Motor neuron (in vitro differentiated cells): ENCODE measurements around the gene VSIR. TPM values are rescaled to one million over a fixed set of nuclear protein-coding genes. Genes with fewer than 3 reads are reported as not detected.

Experiments
- ATAC-seq, 8 experiments: fragments of 200-7000 bp; cut with Tn5 transposase; replicated peaks in 6 of 8; 2 replicates each; pipeline ENCODE4 v1.8.0; 2021; ENCODE audit warnings: mild to moderate bottlenecking in 8 of 8, moderate library complexity in 8 of 8
- H3K27ac ChIP-seq, 2 donors: fragments of 250-450 bp; sonication (Bioruptor Pico); 2 replicates each; pipeline ENCODE4 v1.9.0; 2021; ENCODE audit warnings: antibody characterized with exemption in 2 of 2, mild to moderate bottlenecking in 2 of 2, moderate library complexity in 1 of 2
- H3K4me1 ChIP-seq, 2 donors: fragments of 250-450 bp; sonication (Bioruptor Pico); replicated peaks in 1 of 2; 2 replicates each; pipeline ENCODE4 v1.6.1; 2021; ENCODE audit warnings: antibody characterized with exemption in 2 of 2, mild to moderate bottlenecking in 2 of 2, moderate library complexity in 1 of 2
- H3K4me3 ChIP-seq, 5 donors: fragments of 250-450 bp; sonication (Bioruptor Pico); 2 replicates each; pipeline ENCODE4 v1.9.0; 2021; ENCODE audit warnings: antibody characterized with exemption in 5 of 5, mild to moderate bottlenecking in 5 of 5, moderate library complexity in 4 of 5
- WGBS, 10 experiments: fragments of 450-650 bp; shearing (Covaris generic); methylation state at CpG; one replicate each; pipeline ENCODE4 v1.0.0; 2022; 5-methylcytosine and 5-hydroxymethylcytosine counted together
- in situ Hi-C, 9 experiments: fragments of 400-800 bp; cut with MboI; loops; one replicate each; pipeline ENCODE4 v1.15.0; 2021; ENCODE audit warnings: low sequenced_read_pairs in 9 of 9, low pct_unique_long_range_greater_than_20kb in 2 of 9; ENCODE audit not compliant: unreplicated experiment in 9 of 9
- total RNA-seq, 8 experiments: library from RNA; unstranded; fragments of 300-600 nt; gene quantifications; 2 replicates each; pipeline versions ENCODE4 v1.2.3 to v1.2.4, GENCODE V29; 2022

VSIR gene
- total RNA-seq, 8 experiments from 2014 or later = 0.05 to 35.2 (median 2.2) TPM

DNA sequence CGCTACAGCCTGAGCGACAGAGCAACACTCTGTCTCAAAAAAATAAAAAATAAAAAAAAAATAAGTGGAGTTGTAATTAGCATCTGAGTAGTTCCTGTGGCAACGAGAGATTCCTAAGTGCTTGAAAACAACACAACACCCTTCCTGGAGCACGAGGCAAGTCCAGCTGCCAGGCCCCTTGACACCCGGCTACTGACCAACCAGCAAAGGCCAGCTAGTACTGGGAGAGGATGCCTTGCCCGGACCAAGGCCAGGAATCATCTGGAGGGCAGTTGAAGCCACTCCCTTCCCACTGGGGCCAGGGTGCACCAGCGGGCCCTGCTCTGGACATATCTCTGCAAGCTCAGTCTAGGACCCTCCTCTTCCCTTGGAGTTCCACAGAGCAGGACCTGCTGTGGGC, 54.3 kb downstream of the VSIR start:
- in situ Hi-C loops = loop anchor here in 7 of 9 experiments (25.0 kb wide), 2 partner anchors 332 to 407 kb away; partner anchors contain the start of genes CDH23 (in 5 of the 7) and SLC29A3 (in 4 of the 7)
- no peak overlapping the region for H3K27ac ChIP-seq
- H3K4me1 ChIP-seq = peaks cover 11 to 22% of the 10 kb centered on the region in 2 donors
- ATAC-seq = peak in 3 of 8 experiments; percentile 29 to 85 (median 84)
- H3K4me3 ChIP-seq = no peak overlapping the region
- 33 to 100% (median 84%) methylated on average over 1 to 6 of the region's 7 CpGs; no CpG with 5 or more reads in 1 of the 10 experiments for WGBS, 10 experiments

DNA sequence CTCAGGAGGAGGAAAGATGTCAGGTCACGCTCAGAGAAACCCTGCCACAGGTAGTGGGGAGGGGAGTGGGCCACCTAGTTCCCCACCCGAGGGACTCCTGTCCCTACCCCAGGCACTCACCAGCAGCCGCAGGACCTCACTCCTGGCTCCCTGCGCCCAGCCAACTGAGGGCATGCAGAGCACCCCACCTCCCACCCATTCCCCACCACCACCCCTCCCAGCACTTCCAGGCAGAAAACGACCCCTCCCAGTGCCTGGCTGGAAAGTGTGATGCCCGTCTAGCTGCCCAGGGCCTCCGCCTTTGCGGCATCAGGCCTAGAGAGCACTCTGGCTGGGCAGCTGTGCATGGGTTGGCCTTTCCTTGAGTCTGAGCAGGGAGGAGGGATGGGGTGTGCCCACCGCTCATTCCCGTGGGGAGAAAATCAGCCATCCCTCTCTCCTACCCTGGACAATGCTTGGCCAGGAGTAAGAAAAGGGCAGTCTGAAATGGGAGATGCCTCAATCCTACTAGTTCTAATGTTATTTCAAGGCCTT, 55.1 kb downstream of the VSIR start:
- peaks cover 19 to 30% of the 10 kb centered on the region in 2 donors for H3K4me1 ChIP-seq
- 100% methylated on average over 1 to 3 of the region's 10 CpGs; no CpG with 5 or more reads in 8 of the 10 experiments for WGBS, 10 experiments
- ATAC-seq = peak in 1 of 8 experiments; percentile 4

DNA sequence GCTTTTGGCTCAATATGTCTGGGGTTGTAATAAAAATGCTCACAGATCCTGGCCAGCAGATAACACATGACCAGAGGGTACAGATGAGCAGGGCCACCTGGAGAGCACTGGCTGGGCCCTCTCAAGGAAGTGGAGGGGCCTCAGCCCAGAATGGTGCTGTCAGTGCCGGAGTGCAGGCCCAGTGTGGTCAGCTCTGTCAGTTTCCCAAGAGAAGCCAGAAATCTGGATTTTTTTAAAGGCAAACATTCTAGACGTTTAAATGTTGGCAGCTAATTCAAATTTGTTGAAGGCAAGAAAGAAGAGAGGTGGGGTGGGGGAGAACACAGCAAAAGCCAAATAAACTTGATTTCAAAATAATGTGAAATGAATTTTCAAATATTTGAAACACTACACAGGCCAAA, 55.8 kb downstream of the VSIR start:
- ATAC-seq = no peak
- in situ Hi-C loops = loop anchor here in 7 of 9 experiments (25.0 kb wide), 2 partner anchors 330 to 405 kb away; partner anchors contain the start of genes CDH23 (in 5 of the 7) and SLC29A3 (in 4 of the 7)
- peaks cover 20 to 35% of the 10 kb centered on the region in 2 donors for H3K4me1 ChIP-seq
- H3K27ac ChIP-seq = no peak overlapping the region
- no peak overlapping the region for H3K4me3 ChIP-seq
- WGBS, 10 experiments = 0 to 100% (median 68%) methylated on average over 1 to 2 of the region's 2 CpGs; no CpG with 5 or more reads in 3 of the 10 experiments

More for the DNA sequence above, 55.1 kb downstream of the VSIR start:
- in situ Hi-C loops = loop anchor here in 7 of 9 experiments (25.0 kb wide), 2 partner anchors 331 to 406 kb away; partner anchors contain the start of genes CDH23 (in 5 of the 7) and SLC29A3 (in 4 of the 7)
- no peak overlapping the region for H3K4me3 ChIP-seq
- no peak overlapping the region for H3K27ac ChIP-seq

DNA sequence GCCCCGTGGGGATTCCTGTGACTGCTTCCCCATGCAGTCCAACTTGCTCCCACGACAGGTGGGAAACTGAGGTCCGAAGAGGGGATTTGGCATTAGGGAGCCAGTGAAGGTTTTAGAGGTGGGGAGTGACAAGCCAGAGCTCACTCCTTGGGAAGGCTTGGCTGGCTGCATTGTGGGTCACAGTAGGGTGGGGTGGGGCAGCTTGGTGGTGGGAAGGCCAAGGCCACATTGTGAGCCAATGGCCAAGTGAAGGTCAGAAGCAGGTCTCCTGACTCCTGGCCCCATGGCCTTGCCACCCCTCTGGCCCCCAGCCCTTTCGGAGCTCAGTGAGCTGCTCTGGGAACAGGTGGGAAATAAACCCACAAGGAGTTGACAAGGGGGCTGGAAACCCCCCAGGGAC, 56.3 kb downstream of the VSIR start:
- no peak overlapping the region for H3K27ac ChIP-seq
- H3K4me1 ChIP-seq = peaks cover 20 to 35% of the 10 kb centered on the region in 2 donors
- ATAC-seq = no peak
- no peak overlapping the region for H3K4me3 ChIP-seq
- in situ Hi-C loops = loop anchor here in 7 of 9 experiments (25.0 kb wide), 2 partner anchors 330 to 405 kb away; partner anchors contain the start of genes CDH23 (in 5 of the 7) and SLC29A3 (in 4 of the 7)
- WGBS, 10 experiments = 100% methylated on average over 1 to 2 of the region's 4 CpGs; no CpG with 5 or more reads in 8 of the 10 experiments

DNA sequence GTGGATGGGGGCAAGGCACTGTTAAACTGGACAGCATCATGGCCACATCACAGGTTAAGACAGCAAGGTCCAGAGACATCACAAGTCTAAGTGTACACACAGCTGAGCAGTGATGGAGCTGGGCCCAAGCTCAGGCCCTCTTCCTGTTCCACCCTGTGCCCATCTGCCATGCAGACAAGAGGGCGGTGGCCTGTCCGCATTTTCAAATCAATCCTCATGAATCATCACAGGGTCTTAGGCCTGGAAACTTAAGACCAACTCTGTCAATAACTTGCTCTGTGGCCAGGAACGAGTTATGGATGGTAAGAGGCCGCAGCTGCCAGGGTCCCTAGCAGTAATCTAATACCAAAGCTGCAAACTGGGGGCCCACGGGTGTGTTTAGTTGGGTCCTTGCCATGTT, 56.9 kb downstream of the VSIR start:
- Histone ChIP-seq H3K27ac (no peak overlapping the region), H3K4me1 (peaks cover 20 to 35% of the 10 kb centered on the region in 2 donors), H3K4me3 (no peak overlapping the region)
- ATAC-seq = peak in 3 of 8 experiments; percentile 3 to 25 (median 4)
- WGBS, 10 experiments = 13 to 100% (median 100%) methylated on average over 1 to 3 of the region's 5 CpGs; no CpG with 5 or more reads in 3 of the 10 experiments
- in situ Hi-C loops = loop anchor here in 7 of 9 experiments (25.0 kb wide), 2 partner anchors 329 to 404 kb away; partner anchors contain the start of genes CDH23 (in 5 of the 7) and SLC29A3 (in 4 of the 7)

DNA sequence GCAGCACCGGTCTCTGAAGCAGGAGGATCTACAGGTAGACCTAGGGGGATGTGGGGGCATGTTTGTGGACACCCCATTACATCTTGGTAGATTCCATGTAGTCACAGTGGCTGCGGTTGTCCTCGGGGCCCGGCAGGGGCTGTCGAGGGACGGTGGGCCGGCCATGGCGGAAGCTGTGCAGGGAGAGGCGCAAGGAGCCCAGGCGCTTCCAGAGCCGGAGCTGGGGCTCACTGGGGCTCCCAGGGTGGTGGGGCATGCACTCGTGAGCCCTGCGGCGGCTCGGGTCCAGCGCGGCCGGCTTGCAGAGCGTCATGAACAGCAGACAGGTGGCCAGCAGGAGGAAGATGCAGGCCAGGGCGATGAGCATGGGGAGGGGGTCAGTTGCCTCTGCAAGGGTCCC, 57.5 kb downstream of the VSIR start:
- in situ Hi-C loops = loop anchor here in 7 of 9 experiments (25.0 kb wide), 2 partner anchors 329 to 404 kb away; partner anchors contain the start of genes CDH23 (in 5 of the 7) and SLC29A3 (in 4 of the 7)
- WGBS, 10 experiments = 73 to 100% (median 94%) methylated on average over 1 to 11 of the region's 20 CpGs; no CpG with 5 or more reads in 6 of the 10 experiments
- peaks cover 20 to 34% of the 10 kb centered on the region in 2 donors for H3K4me1 ChIP-seq
- no peak for ATAC-seq
- H3K27ac ChIP-seq = no peak overlapping the region
- H3K4me3 ChIP-seq = no peak overlapping the region

DNA sequence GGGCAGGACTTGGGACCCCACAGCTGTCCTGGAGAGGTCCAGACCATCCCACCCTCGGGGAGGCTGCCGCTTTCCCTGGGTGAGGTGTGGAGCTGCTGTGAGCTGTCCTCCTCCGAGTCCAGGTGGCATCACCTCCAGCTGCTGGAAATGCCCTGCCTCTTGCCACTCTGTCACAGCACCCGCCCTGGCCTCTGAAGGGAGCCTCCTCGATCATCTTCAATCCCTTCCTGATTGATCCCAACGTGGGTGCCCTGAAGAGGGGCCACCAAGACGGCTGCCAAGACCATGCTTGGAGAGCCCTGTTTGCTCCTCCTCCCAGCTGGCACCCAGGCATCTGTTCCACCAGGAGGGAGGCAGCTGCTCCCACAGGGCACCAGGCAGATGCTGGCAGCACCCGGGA, 58.3 kb downstream of the VSIR start:
- peaks cover 15 to 25% of the 10 kb centered on the region in 2 donors for H3K4me1 ChIP-seq

DNA sequence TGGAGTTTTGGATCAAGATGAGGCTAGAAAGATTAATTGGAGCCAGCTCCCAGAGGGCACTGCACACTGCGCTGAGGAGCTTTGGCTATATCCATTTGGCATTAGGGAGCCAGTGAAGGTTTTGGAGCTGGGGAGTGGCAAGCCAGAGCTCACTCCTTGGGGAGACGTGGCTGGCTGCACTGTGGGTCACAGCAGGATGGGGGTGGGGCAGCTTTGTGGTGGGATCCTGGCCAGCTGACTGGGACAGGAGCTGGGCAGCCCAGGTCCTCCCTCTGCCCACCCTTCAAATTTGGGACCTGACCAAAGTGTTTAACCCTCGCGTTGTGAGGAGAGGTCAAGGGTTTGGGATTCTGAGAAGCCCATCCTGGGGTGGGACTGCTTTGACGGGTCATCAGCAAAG, 58.7 kb downstream of the VSIR start:
- peaks cover 11 to 21% of the 10 kb centered on the region in 2 donors for H3K4me1 ChIP-seq
- in situ Hi-C loops = loop anchor here in 7 of 9 experiments (25.0 kb wide), 2 partner anchors 327 to 402 kb away; partner anchors contain the start of genes CDH23 (in 5 of the 7) and SLC29A3 (in 4 of the 7)
- no peak overlapping the region for H3K27ac ChIP-seq
- no peak for ATAC-seq
- H3K4me3 ChIP-seq = no peak overlapping the region
- 83 to 100% methylated on average over 1 to 2 of the region's 5 CpGs; no CpG with 5 or more reads in 8 of the 10 experiments for WGBS, 10 experiments

More for the DNA sequence above, 58.3 kb downstream of the VSIR start:
- WGBS, 10 experiments = 70 to 90% (median 80%) methylated on average over 2 to 4 of the region's 8 CpGs; no CpG with 5 or more reads in 5 of the 10 experiments
- Histone ChIP-seq H3K4me3 (no peak overlapping the region), H3K27ac (no peak overlapping the region)
- no peak for ATAC-seq
- in situ Hi-C loops = loop anchor here in 7 of 9 experiments (25.0 kb wide), 2 partner anchors 328 to 403 kb away; partner anchors contain the start of genes CDH23 (in 5 of the 7) and SLC29A3 (in 4 of the 7)

DNA sequence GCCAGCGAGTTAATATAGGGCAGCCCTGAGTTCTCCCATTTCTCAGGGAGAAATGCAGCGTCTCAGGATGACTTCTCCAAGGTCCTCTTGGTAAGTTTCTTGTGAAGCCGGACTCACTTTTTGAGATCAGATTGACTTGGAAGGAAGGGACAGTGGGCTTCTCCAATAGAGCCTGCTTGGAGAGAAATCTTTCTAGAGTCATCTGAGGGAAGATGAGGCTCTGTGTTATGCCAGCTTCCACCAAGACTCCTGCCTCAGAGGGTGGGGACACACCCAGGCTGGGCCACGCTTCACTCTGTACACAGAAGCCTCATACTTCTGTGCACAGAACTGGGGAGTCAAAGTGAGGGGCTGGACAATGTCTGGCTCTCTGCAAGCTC, 59.3 kb downstream of the VSIR start:
- 33 to 100% (median 72%) methylated on average over 1 to 4 of the region's 4 CpGs; no CpG with 5 or more reads in 6 of the 10 experiments for WGBS, 10 experiments
- in situ Hi-C loops = loop anchor here in 7 of 9 experiments (25.0 kb wide), 2 partner anchors 327 to 402 kb away; partner anchors contain the start of genes CDH23 (in 5 of the 7) and SLC29A3 (in 4 of the 7)
- no peak overlapping the region for H3K27ac ChIP-seq
- ATAC-seq = no peak
- H3K4me1 ChIP-seq = peaks cover 9 to 15% of the 10 kb centered on the region in 2 donors
- no peak overlapping the region for H3K4me3 ChIP-seq

DNA sequence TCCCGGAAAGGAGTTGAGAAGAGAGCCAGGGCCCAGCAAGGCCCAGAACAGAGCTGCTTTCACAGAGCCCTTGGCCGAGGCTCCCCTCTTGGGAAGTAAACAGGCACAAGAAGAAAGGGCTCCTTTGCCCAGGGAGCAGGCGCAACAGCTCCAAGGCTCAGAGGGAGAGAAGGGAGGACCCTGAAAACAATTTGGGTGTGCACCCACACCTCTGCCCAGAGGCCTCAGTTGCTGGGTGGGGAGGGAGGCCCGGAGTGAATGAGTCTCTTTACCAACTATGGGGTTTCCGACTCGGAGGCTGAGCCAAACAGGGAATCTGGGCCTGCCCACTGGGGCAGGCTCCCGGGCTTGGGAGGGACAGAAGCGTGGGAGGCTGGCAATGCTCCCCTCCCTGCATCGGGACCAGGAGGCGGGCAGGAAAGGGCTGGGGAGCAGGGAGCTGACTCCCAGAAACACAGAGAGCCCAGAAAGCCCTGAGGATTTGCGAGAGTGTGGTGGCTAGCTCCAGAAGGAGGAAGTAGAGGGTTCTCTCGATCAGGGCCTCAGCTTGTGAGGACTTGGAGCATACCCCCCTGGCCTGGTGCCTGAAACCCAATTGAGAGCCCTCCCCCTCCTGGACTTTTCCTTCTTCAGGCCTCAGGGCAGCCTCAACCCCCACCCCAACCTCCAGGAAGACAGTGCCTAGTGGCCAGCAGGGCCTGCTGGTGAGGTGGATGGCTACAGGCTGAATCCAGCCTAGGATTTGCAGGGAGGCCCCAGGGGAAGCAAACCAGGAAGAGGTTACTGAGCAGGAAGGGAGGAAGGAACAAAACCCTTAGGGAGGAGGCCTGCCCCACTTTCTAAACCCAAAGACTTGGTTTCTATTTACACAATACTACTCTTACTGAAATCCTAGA, 59.9 kb downstream of the VSIR start:
- Histone ChIP-seq H3K4me1 (peaks cover 9 to 15% of the 10 kb centered on the region in 2 donors), H3K4me3 (no peak overlapping the region), H3K27ac (no peak overlapping the region)
- peak; percentile 57 to 82 (median 74) for ATAC-seq
- WGBS, 10 experiments = 0 to 92% (median 58%) methylated on average over 2 to 9 of the region's 12 CpGs; no CpG with 5 or more reads in 5 of the 10 experiments
- in situ Hi-C loops = loop anchor here in 7 of 9 experiments (25.0 kb wide), 2 partner anchors 326 to 401 kb away; partner anchors contain the start of genes CDH23 (in 5 of the 7) and SLC29A3 (in 4 of the 7)

DNA sequence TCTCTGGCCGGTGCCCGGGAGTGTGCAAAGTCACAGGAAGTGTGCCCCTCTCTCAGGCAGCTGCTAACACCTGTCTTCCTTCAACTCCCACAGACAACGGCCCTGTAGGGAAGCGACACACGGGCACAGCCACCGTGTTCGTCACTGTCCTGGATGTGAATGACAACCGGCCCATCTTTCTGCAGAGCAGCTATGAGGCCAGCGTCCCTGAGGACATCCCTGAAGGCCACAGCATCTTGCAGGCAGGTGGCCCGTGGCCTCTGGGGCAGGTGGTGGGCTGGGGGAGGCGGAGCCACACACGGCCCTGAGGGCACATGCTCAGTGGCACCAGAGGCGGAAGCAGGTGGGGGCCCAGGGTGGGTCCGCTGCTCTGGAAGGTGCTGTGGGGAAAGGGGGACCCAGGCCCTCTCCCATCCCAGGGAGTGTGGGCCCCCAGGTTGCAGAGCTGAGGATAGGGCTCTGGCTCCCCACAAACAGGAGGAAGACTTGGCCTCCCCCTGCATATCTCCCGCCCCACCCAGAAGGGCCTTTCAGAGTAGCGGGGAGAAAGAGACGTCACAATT, 60.7 kb downstream of the VSIR start:
- peaks cover 9 to 15% of the 10 kb centered on the region in 2 donors for H3K4me1 ChIP-seq

More for the DNA sequence above, 60.7 kb downstream of the VSIR start:
- Histone ChIP-seq H3K27ac (no peak overlapping the region), H3K4me3 (no peak overlapping the region)
- no peak for ATAC-seq
- 80% methylated on average over 1 to 6 of the region's 17 CpGs; no CpG with 5 or more reads in 8 of the 10 experiments for WGBS, 10 experiments
- in situ Hi-C loops = loop anchor here in 7 of 9 experiments (25.0 kb wide), 2 partner anchors 325 to 400 kb away; partner anchors contain the start of genes CDH23 (in 5 of the 7) and SLC29A3 (in 4 of the 7)
